NCI-H510A treated with DMSO at 0.1 percent for 48 hours (cell line): ENCODE measurements around the gene NODAL.

Experiments used
- DNase-seq: peaks from one replicate; lab custom pipeline; 2025; lab: John Stamatoyannopoulos, UW

Gene NODAL

DNA sequence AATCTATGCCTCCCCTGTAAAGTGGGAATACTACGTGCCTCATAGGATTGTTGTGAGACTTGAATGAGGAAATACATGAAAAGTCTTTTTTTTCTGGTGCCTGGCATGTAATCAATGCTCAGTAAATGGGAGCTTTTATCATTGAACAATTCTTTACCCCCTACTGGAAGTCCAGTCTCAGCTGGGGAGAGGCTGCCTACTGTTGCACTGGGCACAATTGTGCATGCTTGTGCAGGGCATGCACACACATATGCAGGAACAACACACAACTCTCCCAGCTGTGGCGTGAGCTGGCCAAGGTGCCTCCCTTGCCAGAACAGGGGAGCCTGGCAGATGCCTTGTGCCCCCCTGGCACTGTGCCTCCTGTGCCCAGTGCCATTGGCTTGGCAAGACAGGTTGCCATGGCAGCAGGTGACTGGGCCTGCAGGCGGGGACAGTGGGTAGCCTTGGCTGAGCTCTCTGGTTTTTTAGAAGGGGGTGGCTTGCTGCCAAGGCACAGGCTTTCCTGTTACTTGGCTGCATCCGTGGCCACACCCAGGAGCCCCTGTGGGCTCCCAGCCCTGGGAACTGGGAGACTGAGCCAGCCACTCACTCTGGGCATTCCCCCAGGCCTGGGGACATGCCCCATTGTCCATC, 21.0 kb upstream of the NODAL start:
- DNase-seq, result no peak

DNA sequence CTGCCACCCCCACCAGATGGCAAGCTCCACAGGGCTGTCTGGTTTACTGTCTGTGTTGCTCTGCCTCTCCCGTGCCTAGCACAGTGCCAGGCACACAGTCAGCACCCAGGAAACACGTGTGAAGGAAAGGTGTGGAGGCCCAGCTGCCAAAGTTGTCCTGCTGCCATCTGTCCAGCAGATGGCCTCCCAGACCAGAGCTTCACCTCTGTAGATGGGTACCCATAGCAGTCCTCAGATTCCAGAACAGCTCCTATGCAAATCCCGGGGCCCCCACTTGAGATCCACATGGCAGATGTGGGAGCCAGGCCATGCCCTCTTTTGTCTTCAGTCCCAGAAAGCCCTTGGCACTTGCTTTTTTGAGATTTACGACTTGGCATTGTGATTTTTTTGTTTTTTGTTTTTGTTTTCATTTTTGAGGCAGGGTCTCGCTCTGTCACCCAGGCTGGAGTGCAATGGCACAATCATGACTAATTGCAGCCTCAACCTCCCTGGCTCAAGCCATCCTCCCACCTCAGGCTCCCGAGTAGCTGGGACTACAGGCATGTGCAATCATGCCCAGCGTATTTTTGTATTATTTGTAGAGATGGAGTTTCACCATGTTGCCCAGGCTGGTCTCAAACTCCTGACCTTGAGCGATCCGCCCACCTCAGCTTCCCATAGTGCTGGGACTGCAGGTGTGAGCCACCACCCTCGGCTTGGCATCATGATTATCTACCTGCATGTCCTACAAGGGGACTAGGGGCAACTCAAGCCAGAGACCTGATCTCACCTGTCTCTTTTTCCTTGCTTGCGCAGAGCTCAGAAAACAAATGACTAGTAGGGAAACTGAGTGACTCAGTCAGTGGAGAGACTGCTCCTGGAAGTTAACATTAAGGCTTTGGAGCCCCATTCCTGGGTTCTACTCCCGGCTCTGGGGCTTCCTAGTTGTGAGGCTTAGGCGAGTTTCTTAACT, 20.2 kb upstream of the NODAL start:
- DNase-seq, result peak; percentile 52

DNA sequence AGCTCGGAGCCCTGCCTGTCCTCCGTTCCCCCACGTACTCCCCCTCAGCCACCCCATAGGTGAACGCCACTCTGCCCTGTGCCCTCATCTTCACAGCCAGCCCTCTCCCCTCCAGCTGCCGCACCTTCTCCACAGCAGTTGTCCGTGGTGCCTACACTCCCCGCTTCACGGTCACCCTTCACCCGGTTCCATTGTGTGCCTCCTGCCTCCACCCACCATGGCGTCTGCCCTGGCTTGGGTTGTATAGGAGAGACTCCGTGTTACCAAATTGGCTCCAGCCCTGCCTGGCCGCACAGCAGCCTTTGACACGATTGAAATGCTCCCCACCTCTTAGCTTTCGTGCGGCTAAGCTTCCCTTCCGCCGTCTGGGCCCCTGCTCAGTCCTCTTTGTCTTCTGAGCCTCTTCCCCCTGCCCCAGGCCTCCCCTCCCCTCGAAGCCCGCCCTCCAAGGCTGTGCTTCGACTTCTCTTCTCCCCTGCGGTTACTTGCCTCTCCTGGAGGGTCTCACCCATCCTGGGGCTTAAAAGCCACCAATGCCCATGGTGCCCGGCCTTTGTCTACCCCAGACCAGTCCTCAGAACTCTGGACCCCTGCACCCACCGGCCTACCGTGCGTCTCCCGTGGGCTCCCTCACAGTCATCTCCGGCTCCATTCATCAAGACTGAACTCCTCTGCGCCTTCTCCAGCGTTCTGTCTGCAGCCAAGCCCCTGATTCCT, 18.5 kb upstream of the NODAL start:
- DNase-seq, result no peak

DNA sequence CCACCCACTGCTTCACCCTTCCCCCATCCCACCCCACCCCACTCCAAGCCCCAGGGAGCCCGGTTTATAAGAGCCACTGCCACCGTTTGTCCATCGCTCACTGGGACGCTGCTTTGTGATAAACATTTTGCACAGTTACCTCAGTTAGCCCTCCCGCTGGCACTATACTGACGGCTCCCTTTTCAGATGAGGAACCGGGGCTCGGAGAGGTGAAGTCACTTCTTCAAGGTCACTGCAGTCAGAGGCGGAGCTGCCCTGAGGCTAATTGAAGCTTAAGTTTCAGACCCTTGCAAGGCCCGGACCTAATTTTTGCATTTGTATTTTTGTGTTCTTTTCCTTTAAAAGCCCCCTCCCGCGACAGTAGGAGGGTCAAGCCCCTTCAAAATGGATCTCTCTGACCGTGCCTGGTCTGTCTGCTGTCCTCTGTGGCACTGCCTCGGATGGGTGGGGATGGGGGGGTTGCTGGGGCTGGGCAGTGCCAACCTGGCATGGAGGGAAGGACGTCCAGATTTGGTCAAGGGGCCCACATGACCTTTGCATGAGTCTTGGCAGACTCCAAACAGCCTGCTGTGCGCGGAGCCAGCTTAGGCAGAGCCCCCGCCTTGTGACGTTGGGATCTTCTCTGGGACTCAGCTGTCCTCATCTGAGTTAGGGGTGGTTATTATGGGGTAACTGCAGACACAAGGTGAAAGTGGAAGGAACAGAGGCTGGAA, 17.7 kb upstream of the NODAL start:
- DNase-seq, result no peak

DNA sequence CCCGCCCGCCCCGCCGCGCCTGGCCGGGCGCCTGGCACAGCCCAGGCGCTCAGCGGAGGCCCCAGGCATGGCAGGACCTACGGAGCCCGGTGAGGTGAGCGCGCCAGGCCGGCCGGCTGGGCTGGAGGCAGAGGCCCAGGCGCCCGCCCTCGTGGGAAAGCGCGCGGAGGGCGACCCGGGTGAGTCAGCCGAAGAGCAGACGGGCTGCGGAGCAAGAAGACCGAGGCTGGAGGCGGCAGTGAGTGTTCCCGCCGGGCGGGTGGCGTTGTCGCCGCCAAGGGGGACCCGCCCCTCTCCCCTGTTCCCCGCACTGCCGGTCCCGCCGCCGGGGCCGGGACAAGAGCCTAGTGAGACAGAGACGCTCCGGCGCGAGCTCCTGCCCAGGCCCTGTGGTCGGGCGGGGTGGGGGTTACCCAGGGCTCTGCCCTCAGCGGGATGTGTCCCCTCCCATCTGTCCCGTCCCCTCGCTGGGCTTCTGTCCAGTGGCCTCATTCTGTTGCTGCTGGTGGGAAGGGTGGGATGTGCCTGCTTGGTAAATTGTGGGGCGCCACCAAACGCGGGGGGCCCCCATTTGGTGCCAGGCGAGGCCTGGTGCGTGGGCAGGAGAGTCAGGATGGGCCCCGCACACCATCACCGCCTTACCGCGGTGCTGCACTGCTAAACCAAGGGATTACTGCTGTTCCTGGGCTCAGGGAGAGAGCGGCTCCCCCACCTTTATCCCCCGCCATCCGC, 17.0 kb upstream of the NODAL start:
- no peak for DNase-seq

DNA sequence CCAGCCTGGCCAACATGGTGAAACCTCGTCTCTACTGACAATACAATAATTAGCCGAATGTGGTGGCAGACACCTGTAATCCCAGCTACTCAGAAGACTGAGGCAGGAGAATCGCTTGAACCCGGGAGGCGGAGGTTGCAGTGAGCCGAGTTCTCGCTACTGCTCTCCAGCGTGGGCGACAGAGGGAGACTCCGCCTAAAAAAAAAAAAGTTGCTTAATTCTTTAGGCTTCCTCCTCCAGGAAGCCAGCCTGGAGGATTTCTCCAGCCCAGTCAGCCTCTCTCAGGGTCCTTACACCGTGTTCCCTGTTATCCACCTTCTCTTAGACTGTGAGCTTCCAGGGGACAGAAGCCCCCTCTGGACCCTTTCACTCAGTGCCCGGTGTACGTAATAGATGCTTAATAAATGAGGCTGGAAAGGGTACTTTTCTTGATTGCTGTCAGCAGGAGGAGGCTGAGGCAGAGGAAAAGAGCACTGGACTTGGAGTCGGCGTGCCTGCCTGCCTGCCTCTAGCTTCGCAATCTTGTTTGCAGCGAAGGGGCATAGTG, 16.4 kb upstream of the NODAL start:
- DNase-seq, result no peak

DNA sequence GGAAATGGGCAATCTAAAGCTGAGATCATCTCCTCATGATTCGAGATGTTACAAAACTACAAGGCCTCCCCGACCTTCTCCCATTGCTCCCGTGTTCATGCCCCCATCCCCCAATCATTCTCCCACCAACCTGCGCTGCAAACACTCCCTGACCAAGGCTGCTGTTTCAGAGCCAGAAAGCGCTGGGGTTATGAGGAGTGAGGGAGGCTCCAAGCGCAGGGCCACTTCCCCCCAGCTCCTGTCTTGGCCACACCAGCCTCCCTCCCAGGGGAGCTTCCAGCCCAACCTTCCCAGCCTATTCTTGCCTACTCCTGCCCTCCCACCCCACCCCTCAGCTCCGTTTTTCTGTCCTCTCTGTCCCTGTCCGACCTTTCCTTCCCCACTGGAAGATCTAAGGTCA, 14.7 kb upstream of the NODAL start:
- DNase-seq, result no peak

DNA sequence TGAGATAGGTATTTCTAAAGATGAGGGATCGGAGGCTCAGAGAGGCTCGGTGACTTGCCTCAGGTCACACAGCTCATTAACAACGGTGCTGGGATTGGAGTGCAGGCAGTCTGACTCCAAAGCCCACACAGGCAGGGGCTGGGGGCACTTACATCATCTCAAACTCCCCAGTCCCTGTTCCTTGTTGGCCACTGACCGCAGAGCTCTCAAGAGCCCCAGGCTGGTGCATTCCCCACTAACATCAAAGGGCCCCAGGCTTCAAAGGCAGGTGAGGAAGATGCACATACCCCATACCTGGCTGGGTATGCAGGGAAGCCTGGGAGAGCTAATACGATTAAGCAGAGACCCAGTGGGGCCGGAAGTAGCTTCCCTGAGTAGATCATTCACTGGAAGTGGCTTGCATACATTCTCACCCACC, 13.7 kb upstream of the NODAL start:
- DNase-seq, result no peak

DNA sequence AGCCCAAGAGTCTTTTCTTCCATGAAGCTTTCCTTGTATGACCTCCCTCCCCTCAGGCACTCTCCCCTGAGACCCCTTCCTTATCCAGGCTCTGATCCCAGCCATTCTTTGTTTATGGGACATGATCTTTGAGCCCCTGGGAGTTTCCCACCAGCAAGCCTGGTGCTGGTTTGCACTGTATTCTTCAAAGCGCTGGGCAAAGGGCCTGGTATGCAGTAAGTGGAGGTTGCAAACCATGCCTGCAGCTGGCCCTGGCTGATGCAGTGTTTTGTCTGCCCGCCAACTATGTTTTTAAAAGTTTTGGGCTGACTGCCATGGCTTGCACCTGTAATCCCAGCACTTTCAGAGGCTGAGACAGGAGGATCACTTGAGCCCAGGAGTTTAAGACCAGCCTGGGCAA, 6.8 kb upstream of the NODAL start:
- no peak for DNase-seq

DNA sequence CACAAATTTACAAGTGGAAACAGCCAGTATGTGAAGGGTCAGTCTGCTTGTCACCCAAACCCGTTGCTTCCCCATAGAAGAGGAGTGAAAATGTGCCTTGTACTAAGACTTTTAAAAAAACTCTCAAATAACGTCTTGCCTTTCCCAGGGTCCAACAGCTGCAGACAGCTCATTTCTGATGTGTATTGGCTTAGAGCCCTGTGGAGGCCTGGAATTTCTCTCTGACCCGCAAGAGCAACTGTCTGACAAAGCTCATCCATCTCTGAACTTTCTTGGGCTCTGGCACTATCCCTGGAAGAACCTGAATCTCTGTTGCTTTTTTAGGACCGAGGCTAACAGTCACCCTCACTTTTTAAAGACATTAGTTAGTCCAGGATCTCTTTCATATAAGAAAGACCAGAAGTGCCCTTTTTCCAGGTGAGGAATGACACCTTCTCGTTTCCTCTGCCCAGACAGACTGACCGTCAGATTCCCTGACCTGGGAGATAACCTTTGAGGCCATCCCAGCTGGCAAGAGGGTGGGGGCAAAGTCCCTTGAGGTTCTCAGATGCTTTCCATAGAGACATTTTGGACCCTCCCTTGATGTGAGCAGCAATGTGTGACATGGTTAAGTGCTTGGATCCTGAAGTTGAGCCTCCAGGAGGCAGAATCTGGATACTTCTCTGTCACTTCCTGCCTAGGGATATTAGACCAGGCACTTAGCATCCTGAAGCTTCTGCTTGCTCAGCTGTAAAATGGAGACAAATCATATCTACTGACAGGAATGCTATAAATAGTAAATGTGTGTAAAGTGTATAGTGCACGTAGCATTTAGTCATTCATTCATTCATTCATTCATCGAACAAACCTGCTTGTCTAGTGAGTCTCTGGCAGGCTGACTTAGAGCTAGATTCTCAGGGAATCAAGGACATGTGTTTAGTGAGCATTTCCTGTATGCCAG, 4.5 kb upstream of the NODAL start:
- peak; percentile 19 for DNase-seq

DNA sequence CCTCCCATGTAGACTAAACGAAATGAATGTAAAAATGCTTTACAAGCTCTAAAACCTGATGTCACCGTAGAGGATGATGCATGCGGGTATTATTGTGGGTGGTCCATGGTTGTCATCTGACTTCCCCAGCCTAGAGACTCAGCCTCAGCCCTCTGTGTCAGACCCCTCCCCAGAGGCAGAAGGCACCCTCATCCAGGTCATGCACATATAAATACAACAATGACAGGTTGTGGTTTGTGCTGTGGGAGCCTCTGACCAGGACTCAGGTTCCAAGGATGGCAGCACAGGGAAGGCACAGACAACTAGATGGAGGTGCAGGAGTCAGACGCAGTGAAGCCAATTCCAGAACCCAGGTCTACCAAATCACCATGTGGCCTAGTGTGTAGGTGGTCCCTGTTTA, 3.3 kb upstream of the NODAL start:
- DNase-seq, result no peak

DNA sequence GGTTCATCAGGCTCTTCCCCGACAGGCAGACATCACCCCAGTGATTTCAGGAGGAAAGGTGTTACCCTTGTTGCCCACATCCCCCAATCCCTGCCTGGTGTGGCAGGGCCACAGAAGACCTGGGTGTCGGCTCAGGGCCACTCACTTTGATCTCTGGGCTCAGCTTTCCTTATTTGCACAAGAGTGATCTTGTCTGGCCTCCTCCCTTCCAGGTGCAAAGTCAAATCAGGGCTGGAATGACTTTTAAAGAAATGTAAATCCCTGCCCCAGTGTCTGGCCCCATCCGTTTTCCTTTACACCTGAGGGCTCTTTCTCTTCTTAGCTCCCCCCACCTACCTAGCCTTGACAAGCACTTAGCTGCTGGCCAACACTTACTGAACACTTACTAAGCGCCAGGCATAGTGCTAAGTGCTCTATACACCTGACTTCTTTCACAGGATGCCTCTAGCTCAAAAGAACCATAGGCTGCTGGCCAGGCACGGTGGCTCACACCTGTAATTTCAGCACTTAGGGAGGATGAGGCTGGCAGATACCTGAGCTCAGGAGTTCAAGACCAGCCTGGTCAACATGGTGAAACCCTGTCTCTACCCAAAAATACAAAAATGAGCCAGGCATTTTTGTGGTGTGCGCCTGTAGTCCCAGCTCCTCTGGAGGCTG, 979 bp upstream of the NODAL start:
- peak; percentile 49 for DNase-seq

DNA sequence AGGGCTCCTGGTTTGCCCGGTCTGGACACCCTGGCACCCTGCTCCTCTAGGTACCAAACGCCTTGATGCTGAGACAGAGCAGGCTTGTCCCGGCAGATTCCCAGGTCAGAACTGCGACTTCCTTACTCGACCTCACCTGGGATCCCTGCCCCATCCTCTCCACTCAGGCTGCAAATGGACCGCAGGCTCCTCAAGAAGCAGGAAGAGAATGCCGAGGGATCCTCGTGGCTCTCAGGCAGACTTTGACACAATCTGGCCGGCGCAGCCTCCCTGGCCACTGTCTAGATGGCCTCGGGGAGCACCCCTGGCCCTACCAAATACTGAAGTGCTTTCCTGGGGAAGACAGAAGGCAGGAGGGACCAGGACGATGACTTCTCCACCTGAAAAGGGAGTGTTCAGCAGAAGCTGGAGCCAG, 421 bp upstream of the NODAL start:
- DNase-seq, result peak; percentile 20

DNA sequence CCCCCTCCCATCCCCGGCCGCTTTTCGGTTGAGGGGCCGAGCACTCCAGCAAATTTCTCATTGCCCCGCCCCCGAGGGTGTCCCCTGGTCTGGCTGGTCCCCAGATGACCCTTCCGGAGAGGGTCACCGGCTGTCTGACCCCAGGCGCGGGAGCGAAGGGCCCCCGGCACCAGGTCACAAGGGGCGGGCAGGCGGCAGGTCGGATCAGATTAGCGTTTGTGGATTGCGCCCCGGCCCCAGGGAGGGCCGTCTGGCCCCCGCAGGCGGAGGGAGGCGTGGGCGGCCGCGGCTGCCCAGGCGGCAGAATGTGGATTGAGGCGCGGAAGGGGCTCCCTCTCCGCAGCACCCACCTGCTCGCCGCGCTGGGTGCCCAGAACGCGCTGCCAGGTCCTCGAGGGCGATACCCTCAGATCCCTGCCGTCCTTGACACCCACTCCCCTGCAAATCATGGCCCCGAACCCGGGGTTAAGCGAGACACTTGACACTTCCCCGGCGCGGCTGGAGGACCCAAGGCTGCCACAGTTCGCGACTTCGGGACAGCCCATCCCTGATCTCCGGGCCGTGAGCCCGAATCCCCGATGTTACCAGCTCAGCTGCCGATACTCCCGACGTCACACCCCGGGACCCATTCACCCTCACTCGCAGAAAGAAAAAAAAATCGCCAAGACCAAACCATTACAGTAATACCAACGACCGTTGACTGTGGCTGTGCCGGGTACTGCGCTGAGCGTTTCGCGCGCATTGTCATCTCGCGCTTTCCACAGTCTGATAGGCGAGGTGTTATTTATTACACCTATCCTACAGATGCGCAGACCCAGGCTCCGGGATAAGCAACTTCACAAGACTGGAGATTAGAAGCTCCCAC, 953 bp downstream of the NODAL start:
- DNase-seq, result no peak

DNA sequence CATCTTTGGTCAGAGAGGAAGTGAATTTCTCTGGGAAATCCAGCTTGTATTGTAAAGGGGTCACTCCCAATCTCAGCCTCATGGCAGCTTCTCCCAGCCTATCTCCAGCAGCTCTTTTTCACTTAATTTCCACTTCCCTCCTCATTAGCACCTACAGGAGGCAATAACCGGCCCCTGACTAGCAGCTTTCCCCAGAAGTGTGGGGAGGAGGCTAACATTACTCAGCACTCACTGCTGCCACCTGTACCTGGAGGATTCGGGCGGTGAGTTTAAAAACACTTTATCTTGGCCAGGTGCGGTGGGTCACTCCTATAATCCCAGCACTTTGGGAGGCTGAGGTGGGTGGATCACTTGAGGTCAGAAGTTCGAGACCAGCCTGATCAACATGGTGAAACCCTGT, 3.8 kb downstream of the NODAL start:
- DNase-seq, result no peak

DNA sequence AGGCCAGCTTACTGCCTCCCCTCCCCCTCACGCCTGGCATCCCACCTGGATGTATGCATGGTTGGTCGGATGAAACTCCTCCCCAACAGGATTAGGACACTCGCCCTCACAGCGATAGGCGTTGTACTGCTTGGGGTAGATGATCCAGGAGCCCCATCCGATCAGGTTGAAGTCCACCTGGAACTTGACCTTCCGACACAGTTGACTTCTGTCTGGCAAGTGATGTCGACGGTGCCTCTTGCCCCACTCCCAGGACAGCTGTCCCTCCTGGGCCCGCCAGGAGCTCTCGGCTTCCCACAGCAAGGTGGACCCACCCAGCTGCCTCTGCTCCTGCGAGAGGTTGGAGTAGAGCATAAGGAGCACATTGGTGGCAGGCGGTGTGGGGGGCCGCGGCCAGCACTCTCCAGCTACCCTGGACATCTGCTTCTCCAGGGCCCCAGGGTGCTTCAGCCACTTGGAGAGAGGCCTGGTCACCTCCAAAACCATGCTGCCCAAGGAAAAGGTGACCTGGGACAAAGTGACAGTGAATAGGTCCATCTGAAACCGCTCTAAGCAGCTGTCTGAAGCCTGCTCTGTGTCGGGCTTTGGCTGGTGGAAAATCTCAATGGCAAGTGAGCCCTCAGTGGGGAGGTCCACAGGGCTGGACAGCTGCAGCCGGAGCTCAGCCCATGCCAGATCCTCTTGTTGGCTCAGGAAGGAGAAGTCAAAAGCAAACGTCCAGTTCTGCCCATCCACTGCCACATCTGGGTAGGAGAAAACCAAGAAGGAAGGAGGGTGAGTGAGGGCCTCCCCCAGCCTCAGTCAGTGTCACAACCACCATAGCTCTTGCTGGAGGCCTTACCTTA, 6.0 kb downstream of the NODAL start:
- no peak for DNase-seq

DNA sequence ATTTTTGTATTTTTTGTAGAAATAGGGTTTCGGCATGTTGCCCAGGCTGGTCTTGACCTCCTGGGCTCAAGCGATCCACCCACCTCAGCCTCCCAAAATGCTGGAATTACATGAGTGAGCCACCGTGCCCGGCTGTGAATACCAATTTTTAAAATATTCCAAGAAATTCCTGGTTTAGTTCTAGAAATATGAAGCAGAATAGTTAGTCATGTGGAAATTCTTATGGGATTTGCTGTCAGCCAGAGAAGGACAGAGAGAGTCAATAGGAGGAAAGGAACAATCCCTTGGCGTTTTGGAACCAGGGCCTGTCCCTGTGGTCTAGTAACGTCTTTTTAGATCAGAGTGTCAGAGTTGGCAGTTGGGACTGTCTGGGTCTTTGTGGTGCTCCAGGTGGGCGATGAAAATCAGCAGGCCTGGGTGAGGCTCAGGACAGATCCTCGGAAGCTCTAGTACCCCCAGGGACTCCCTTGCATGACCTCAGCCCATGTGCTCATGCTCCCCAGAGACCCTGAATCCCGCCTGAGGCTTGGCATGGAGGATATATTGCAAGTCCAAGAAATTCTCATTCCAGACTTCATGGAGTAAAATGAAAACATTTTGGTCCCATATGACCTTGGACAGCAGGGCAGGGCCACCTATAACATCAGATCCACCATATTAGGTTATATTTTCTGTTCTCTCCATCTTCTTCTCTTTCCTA, 7.8 kb downstream of the NODAL start:
- DNase-seq, result no peak
